Neuronal stem cell (in vitro differentiated cells): Measurements from ENCODE around the gene NAA35.
"Not testable (repeated sequence)": the region's sequence is repeated elsewhere in the genome, so short reads cannot be mapped to it uniquely, and the experiment has no call there.

ENCODE experiments used
- DNase-seq: peaks from one replicate; pipeline ENCODE4 v3.0.0-alpha.2; 2013; ENCODE audit warnings: low spot score
- H2AFZ ChIP-seq: one replicate; pipeline ENCODE4 v1.6.1; 2013; ENCODE audit warnings: mild to moderate bottlenecking, low read length, inconsistent platforms
- H2AK5ac ChIP-seq: 2 replicates; pipeline ENCODE4 v1.6.1; 2013; ENCODE audit warnings: low read depth, mild to moderate bottlenecking, inconsistent platforms, low read length, moderate library complexity, mixed read lengths
- H2BK120ac ChIP-seq: 2 replicates; pipeline ENCODE4 v1.6.1; 2013; ENCODE audit warnings: low read depth, mild to moderate bottlenecking, inconsistent platforms, low read length, moderate library complexity, mixed read lengths
- H2BK12ac ChIP-seq: one replicate; pipeline ENCODE4 v1.6.1; 2013; ENCODE audit warnings: low read length, inconsistent platforms
- H2BK15ac ChIP-seq: 2 replicates; pipeline ENCODE4 v1.6.1; 2013; ENCODE audit warnings: mild to moderate bottlenecking, low read length, inconsistent platforms, mixed read lengths
- H2BK5ac ChIP-seq: one replicate; pipeline ENCODE4 v1.6.1; 2013; ENCODE audit warnings: inconsistent platforms, mild to moderate bottlenecking, low read length, moderate library complexity
- H3K14ac ChIP-seq: one replicate; pipeline ENCODE4 v1.6.1; 2013; ENCODE audit warnings: low read length, inconsistent platforms
- H3K18ac ChIP-seq: 2 replicates; pipeline ENCODE4 v1.6.1; 2013; ENCODE audit warnings: low read length, inconsistent platforms
- H3K23ac ChIP-seq: 2 replicates; pipeline ENCODE4 v1.6.1; 2013; ENCODE audit warnings: low read depth, mild to moderate bottlenecking, mixed read lengths, low read length, inconsistent platforms; ENCODE audit not compliant: poor library complexity
- H3K27ac ChIP-seq: replicated peaks from 3 replicates; pipeline ENCODE4 v1.5.1; 2013; ENCODE audit warnings: low read length, inconsistent platforms
- H3K27me3 ChIP-seq, 3 experiments: 2 replicates each; pipeline ENCODE4 v1.6.1; 2013; ENCODE audit warnings: low read length in 3 of 3, mild to moderate bottlenecking in 2 of 3, inconsistent platforms in 1 of 3, low read depth in 1 of 3, mixed read lengths in 1 of 3, moderate library complexity in 1 of 3; ENCODE audit not compliant: control insufficient read depth in 3 of 3, insufficient read depth in 3 of 3
- H3K36me3 ChIP-seq, 2 donors: replicated peaks in 1 of 2; 2 replicates each; pipeline ENCODE4 v1.6.1; 2013; ENCODE audit warnings: low read length in 2 of 2; ENCODE audit not compliant: control insufficient read depth in 2 of 2, insufficient read depth in 2 of 2
- H3K4ac ChIP-seq: 2 replicates; pipeline ENCODE4 v1.6.1; 2013; ENCODE audit warnings: inconsistent platforms, mild to moderate bottlenecking, low read length, moderate library complexity
- H3K4me1 ChIP-seq, 2 donors: 1 replicate in 1 of 2; 2 replicates in 1 of 2; pipeline ENCODE4 v1.6.1; 2013; ENCODE audit warnings: low read length in 2 of 2, low read depth in 1 of 2; ENCODE audit not compliant: control insufficient read depth in 2 of 2, insufficient read depth in 1 of 2
- H3K4me2 ChIP-seq: one replicate; pipeline ENCODE4 v1.6.1; 2013; ENCODE audit warnings: mild to moderate bottlenecking, low read length, inconsistent platforms; ENCODE audit not compliant: insufficient read depth, poor library complexity, severe bottlenecking
- H3K4me3 ChIP-seq, 2 donors: 2 replicates each; pipeline ENCODE4 v1.5.1; 2013; ENCODE audit warnings: low read length in 2 of 2, mild to moderate bottlenecking in 2 of 2, inconsistent platforms in 1 of 2, moderate library complexity in 1 of 2
- H3K79me1 ChIP-seq: one replicate; pipeline ENCODE4 v1.6.1; 2013; ENCODE audit warnings: low read depth, mild to moderate bottlenecking, inconsistent platforms, low read length, moderate library complexity
- H3K9ac ChIP-seq: one replicate; pipeline ENCODE4 v1.6.1; 2013; ENCODE audit warnings: mild to moderate bottlenecking, low read depth, low read length, inconsistent platforms; ENCODE audit not compliant: poor library complexity
- H3K9me3 ChIP-seq, 2 donors: replicated peaks in 1 of 2; 2 replicates each; pipeline versions ENCODE3 to v1.6.1; 2013; ENCODE audit warnings: low read length in 2 of 2, mild to moderate bottlenecking in 2 of 2, inconsistent platforms in 1 of 2, low read depth in 1 of 2, mixed read lengths in 1 of 2, moderate library complexity in 1 of 2; ENCODE audit not compliant: control insufficient read depth in 2 of 2, insufficient read depth in 1 of 2
- H4K8ac ChIP-seq: one replicate; pipeline ENCODE4 v1.6.1; 2013; ENCODE audit warnings: low read depth, mild to moderate bottlenecking, inconsistent platforms, low read length, moderate library complexity
- H4K91ac ChIP-seq: one replicate; pipeline ENCODE4 v1.6.1; 2013; ENCODE audit warnings: low read length, low read depth, mild to moderate bottlenecking, inconsistent platforms; ENCODE audit not compliant: poor library complexity
- WGBS, 2 donors: extraction: QIAGEN DNeasy Blood & Tissue Kit; methylation state at CpG; one replicate each; pipeline ENCODE4 v1.1.7; 2013; ENCODE audit warnings: missing lambda C conversion rate in 2 of 2, mixed read lengths in 1 of 2; ENCODE audit not compliant: insufficient read length in 2 of 2, insufficient replicate concordance in 1 of 2; ENCODE audit errors: extremely low coverage in 2 of 2; 5-methylcytosine and 5-hydroxymethylcytosine counted together

Gene NAA35

DNA sequence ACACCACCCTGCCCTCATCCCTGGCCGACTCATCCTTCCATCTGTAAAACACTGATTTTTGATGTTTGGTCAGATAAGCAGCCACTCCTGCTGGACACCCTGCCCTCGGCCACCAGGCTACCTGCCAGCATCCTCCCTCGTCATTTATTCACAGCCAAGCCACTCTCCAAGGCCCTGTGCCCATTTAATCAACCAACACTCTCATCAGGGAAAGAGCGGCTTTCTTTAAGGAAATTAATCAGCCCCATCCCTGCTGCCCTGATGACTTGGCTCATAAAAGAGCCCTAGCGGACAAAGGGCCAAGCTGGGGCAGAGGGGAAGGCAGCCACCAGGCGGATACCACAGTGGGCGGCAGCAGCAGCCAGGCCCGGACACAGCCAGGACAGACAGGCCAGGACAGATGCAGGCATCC lies 106.0 kb downstream of the NAA35 start:
- H3K27ac ChIP-seq, result no peak overlapping the region
- WGBS, 2 donors, result no CpG with 5 or more reads among the region's 8 CpGs

GRCh38 chr9:86047361-86047760 lies 106.4 kb downstream of the NAA35 start:
- no peak overlapping the region for H3K27ac ChIP-seq

More for the DNA sequence above, 106.0 kb downstream of the NAA35 start:
- Histone ChIP-seq H4K91ac (no peak overlapping the region), H3K4me2 (no peak overlapping the region), H3K4me1 (peaks cover 0 to 4% of the 10 kb centered on the region in 2 donors), H3K36me3 (peaks cover 9 to 58% of the 10 kb centered on the region in 2 donors), H4K8ac (no peak overlapping the region), H2AK5ac (no peak overlapping the region), H3K27me3 (no peaks in the 10 kb centered on the region), H2AFZ (no peak overlapping the region), H3K9me3 (no peaks in the 10 kb centered on the region), H3K4me3 (no peak overlapping the region), H2BK15ac (no peak overlapping the region), H3K4ac (no peak overlapping the region), H3K18ac (peak overlapping the region; percentile 39), H2BK5ac (peak overlapping the region; percentile 26), H2BK12ac (no peak overlapping the region), H3K79me1 (peaks cover 3% of the 10 kb centered on the region), H3K14ac (no peak overlapping the region), H2BK120ac (no peak overlapping the region), H3K23ac (no peak overlapping the region), H3K9ac (no peak overlapping the region)
- no peak for DNase-seq

DNA sequence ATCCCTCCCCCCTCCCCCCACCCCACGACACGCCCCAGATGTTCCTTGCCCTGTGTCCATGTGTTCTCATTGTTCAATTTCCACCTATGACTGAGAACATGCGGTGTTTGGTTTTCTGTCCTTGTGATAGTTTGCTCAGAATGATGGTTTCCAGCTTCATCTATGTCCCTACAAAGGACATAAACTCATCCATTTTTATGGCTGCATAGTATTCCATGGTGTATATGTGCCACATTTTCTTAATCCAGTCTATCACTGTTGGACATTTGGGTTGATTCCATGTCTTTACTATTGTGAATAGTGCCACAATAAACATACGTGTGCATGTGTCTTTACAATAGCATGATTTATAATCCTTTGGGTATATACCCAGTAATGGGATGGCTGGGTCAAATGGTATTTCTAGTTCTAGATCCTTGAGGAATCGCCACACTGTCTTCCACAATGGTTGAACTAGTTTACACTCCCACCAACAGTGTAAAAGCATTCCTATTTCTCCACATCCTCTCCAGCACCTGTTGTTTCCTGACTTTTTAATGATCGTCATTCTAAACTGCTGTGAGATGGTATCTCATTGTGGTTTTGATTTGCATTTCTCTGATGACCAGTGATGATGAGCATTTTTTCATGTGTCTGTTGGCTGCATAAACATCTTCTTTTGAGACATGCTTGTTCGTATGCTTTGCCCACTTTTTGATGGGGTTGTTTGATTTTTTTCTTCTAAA lies 107.2 kb downstream of the NAA35 start:
- H3K27me3 ChIP-seq, H2BK5ac ChIP-seq, H3K4ac ChIP-seq, H4K91ac ChIP-seq, H3K9ac ChIP-seq, H3K14ac ChIP-seq, H3K4me3 ChIP-seq, H3K9me3 ChIP-seq, H3K4me2 ChIP-seq, H3K4me1 ChIP-seq, H2BK12ac ChIP-seq, H2BK15ac ChIP-seq, H3K79me1 ChIP-seq, H3K27ac ChIP-seq, H4K8ac ChIP-seq, H2AK5ac ChIP-seq, H2BK120ac ChIP-seq, DNase-seq, H2AFZ ChIP-seq, H3K18ac ChIP-seq, H3K23ac ChIP-seq: not testable (repeated sequence)
- no CpG with 5 or more reads among the region's 7 CpGs for WGBS, 2 donors
- H3K36me3 ChIP-seq, result peaks cover 10 to 47% of the 10 kb centered on the region in 2 donors

More at GRCh38 chr9:86047361-86047760, 106.4 kb downstream of the NAA35 start:
- Histone ChIP-seq H3K23ac (peak overlapping the region; percentile 57), H4K91ac (no peak overlapping the region), H2BK15ac (no peak overlapping the region), H4K8ac (no peak overlapping the region), H3K4me2 (no peak overlapping the region), H3K18ac (peak overlapping the region; percentile 65), H3K4me3 (no peak overlapping the region), H2AFZ (no peak overlapping the region), H3K4ac (no peak overlapping the region), H3K79me1 (peaks cover 3% of the 10 kb centered on the region), H3K9me3 (no peaks in the 10 kb centered on the region), H2BK120ac (no peak overlapping the region), H2BK12ac (no peak overlapping the region), H3K36me3 (peaks cover 9 to 56% of the 10 kb centered on the region in 2 donors), H2BK5ac (peak overlapping the region; percentile 26), H3K27me3 (no peaks in the 10 kb centered on the region), H3K4me1 (peaks cover 0 to 4% of the 10 kb centered on the region in 2 donors), H3K9ac (no peak overlapping the region), H2AK5ac (no peak overlapping the region), H3K14ac (no peak overlapping the region)
- no CpG with 5 or more reads among the region's 13 CpGs for WGBS, 2 donors
- no peak for DNase-seq

DNA sequence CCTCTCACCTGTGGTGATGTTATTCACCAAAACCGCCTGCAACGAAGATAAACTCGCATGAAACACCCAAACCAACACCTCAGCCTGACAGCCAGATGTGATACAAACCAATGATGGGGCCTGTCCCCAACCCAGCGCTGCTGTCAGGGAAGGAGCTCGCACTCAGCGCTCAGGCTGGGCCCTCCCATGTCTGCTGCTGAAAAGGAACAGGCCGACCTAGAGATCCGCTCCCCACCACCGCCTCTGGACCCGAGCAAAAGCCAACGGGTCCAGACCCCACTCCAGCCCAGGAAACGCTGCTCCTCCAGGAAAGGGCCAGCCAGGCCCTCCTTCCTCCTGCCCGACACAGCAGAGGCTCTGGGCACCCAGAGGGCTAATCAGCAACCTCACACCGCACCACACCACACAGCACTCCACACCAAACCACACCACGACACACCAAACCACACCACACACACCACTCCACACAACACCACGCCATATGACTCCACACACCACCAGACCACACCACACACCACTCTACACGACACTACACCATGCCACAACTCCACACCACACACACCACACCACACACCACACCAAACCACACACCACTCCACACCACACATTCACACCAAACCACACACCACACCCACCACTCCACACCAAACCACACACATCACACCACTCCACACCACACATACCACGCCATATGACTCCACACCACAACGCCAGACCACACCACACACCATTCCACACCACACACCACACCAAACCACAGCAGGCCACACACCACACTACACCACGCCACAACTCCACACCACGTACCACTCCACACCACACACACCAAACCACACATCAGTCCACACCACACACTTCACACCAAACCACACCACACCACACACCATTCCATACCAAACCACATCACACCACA lies 111.9 kb downstream of the NAA35 start:
- H3K27ac ChIP-seq, result no peak overlapping the region
- peak overlapping the region; percentile 49 for H2BK12ac ChIP-seq
- H2AK5ac ChIP-seq, result no peak overlapping the region
- H3K18ac ChIP-seq, result peak overlapping the region; percentile 21
- H3K4me1 ChIP-seq, result no peaks in the 10 kb centered on the region
- peaks cover 10 to 37% of the 10 kb centered on the region in 2 donors for H3K36me3 ChIP-seq
- H3K14ac ChIP-seq, result peak overlapping the region; percentile 95
- no peak overlapping the region for H3K4ac ChIP-seq
- peak overlapping the region; percentile 57 for H3K9ac ChIP-seq
- H2BK15ac ChIP-seq, result no peak overlapping the region
- WGBS, 2 donors, result 95 to 100% methylated on average over 3 to 7 of the region's 21 CpGs
- H2AFZ ChIP-seq, result no peak overlapping the region
- peak overlapping the region in 1 of 2 donors; percentile 67 for H3K4me3 ChIP-seq
- H3K4me2 ChIP-seq, result no peak overlapping the region
- H4K91ac ChIP-seq, result peak overlapping the region; percentile 75
- peaks cover 0 to 6% of the 10 kb centered on the region in 2 donors for H3K9me3 ChIP-seq
- DNase-seq, result no peak
- no peak overlapping the region for H2BK5ac ChIP-seq
- no peaks in the 10 kb centered on the region for H3K27me3 ChIP-seq
- H3K79me1 ChIP-seq, result peaks cover 11% of the 10 kb centered on the region
- H3K23ac ChIP-seq, result peak overlapping the region; percentile 21
- peak overlapping the region; percentile 68 for H4K8ac ChIP-seq
- H2BK120ac ChIP-seq, result no peak overlapping the region
